Esophagus muscularis mucosa (tissue), 4 donors: ENCODE measurements around the gene MNDA. TPM values are rescaled to one million over a fixed set of nuclear protein-coding genes. Genes with fewer than 3 reads are reported as not detected.
"Not testable (repeated sequence)": the region's sequence is repeated elsewhere in the genome, so short reads cannot be mapped to it uniquely, and the experiment has no call there.

Experiments
- DNase-seq: peaks from one replicate; pipeline ENCODE4 v3.0.0-alpha.2; 2017; ENCODE audit errors: extremely low spot score
- H3K27ac ChIP-seq, 4 donors: fragments of 200-600 bp; sonication (generic); replicated peaks in 1 of 4; 1 replicate in 3 of 4; 2 replicates in 1 of 4; pipeline ENCODE4 v1.5.1; 2016 to 2019; ENCODE audit warnings: mild to moderate bottlenecking in 1 of 4
- H3K27me3 ChIP-seq, 4 donors: fragments of 200-600 bp; sonication (generic); one replicate each; pipeline versions ENCODE4 v1.5.1 to v1.6.0; 2016 to 2019
- H3K36me3 ChIP-seq, 4 donors: fragments of 200-600 bp; sonication (generic); one replicate each; pipeline ENCODE4 v1.5.1; 2016 to 2019
- H3K4me1 ChIP-seq, 4 donors: fragments of 200-600 bp; sonication (generic); one replicate each; pipeline ENCODE4 v1.5.1; 2016 to 2019
- H3K4me3 ChIP-seq, 4 donors: fragments of 200-600 bp; sonication (generic); 1 replicate in 2 of 4; 2 replicates in 2 of 4; pipeline ENCODE4 v1.5.1; 2016 to 2019; ENCODE audit warnings: mild to moderate bottlenecking in 4 of 4, moderate library complexity in 1 of 4
- H3K9me3 ChIP-seq, 4 donors: fragments of 200-600 bp; sonication (generic); 1 replicate in 3 of 4; 2 replicates in 1 of 4; pipeline ENCODE4 v1.5.1; 2016 to 2019
- CTCF ChIP-seq, 3 experiments: fragments of 200-600 bp in 2 of 3; fragments of 450-650 bp in 1 of 3; sonication (generic) in 2 of 3; IDR thresholded peaks; one replicate each; pipeline ENCODE4 v1.5.1; 2017 to 2019; ENCODE audit warnings: antibody characterized with exemption in 3 of 3, mild to moderate bottlenecking in 2 of 3, moderate library complexity in 1 of 3
- EP300 ChIP-seq: sonication (generic); formaldehyde crosslinking; IDR thresholded peaks from one replicate; pipeline ENCODE4 v1.6.1; 2017; ENCODE audit warnings: antibody characterized with exemption
- POLR2A ChIP-seq: fragments of 450-650 bp; IDR thresholded peaks from one replicate; pipeline ENCODE4 v1.6.1; 2017; ENCODE audit warnings: antibody characterized with exemption, moderate library complexity, mild to moderate bottlenecking, low read depth
- POLR2AphosphoS5 ChIP-seq, 2 donors: sonication (generic); formaldehyde crosslinking; IDR thresholded peaks; one replicate each; pipeline ENCODE4 v1.6.1; 2017; ENCODE audit warnings: antibody characterized with exemption in 2 of 2
- WGBS: methylation state at CpG from one replicate; pipeline ENCODE4 v1.1.5; 2018; 5-methylcytosine and 5-hydroxymethylcytosine counted together
- intact Hi-C: fragments of 100-400 bp; cut with DNase I; formaldehyde crosslinking; loops from one replicate; pipeline ENCODE4 v1.15.1; 2023
- small RNA-seq, 3 donors: library from RNA; depleted of rRNA; stranded (forward); fragments of <200 nt; gene quantifications; one replicate each; pipeline ENCODE3, GENCODE V24; 2016
- total RNA-seq, 4 donors: library from RNA; depleted of rRNA; stranded (reverse); fragments of >200 nt; gene quantifications; one replicate each; pipeline versions ENCODE4 v1.1.0 to v1.2.1, GENCODE V29; 2016

MNDA gene
- total RNA-seq, 4 donors from 2014 or later = 2.1 to 19.7 (median 3.2) TPM

- Histone ChIP-seq H3K4me1 (no peaks in the 10 kb centered on the region), H3K4me3 (no peak overlapping the region), H3K9me3 (peaks cover 0 to 3% (median under 1%) of the 10 kb centered on the region in 4 donors), H3K27me3 (no peaks in the 10 kb centered on the region), H3K27ac (no peak overlapping the region), H3K36me3 (no peaks in the 10 kb centered on the region)
- no peak for TF ChIP-seq EP300
- TF ChIP-seq POLR2A = no peak
- no peak for TF ChIP-seq CTCF (IDR thresholded peaks at IDR 0.05)
- TF ChIP-seq POLR2AphosphoS5 (IDR thresholded peaks at IDR 0.05) = no peak
- intact Hi-C loops = no loop called here
- DNase-seq = no peak
- 80% methylated on average over 3 of the region's 6 CpGs for WGBS
These were observed 33.4 kb downstream of the MNDA start for GRCh38 chr1:158864595-158864994.

- intact Hi-C loops, H3K9me3 ChIP-seq: not testable (repeated sequence)
These were observed 39.3 kb downstream of the MNDA start for GRCh38 chr1:158870438-158870837.

GRCh38 chr1:158873141-158873540 is 42.0 kb downstream of the MNDA start:
- Histone ChIP-seq H3K36me3 (no peaks in the 10 kb centered on the region), H3K9me3 (no peaks in the 10 kb centered on the region), H3K4me1 (no peaks in the 10 kb centered on the region), H3K4me3 (no peak overlapping the region), H3K27ac (no peak overlapping the region), H3K27me3 (peaks cover 0 to 7% (median 0%) of the 10 kb centered on the region in 4 donors)
- TF ChIP-seq POLR2AphosphoS5 (IDR thresholded peaks at IDR 0.05) (no peak), EP300 (no peak), CTCF (IDR thresholded peaks at IDR 0.05) (no peak), POLR2A (no peak)
- intact Hi-C loops = no loop called here
- DNase-seq = no peak
- WGBS = 77% methylated on average over 2 of the region's 2 CpGs

More at GRCh38 chr1:158870438-158870837, 39.3 kb downstream of the MNDA start:
- not testable (repeated sequence) for H3K27ac ChIP-seq, H3K4me1 ChIP-seq, H3K36me3 ChIP-seq, H3K4me3 ChIP-seq, DNase-seq, H3K27me3 ChIP-seq
- 93% methylated on average over 5 of the region's 5 CpGs for WGBS

- no peaks in the 10 kb centered on the region for H3K4me1 ChIP-seq
- no peak for DNase-seq
- no peak overlapping the region for H3K27ac ChIP-seq
- H3K27me3 ChIP-seq = no peaks in the 10 kb centered on the region
- no peak overlapping the region for H3K4me3 ChIP-seq
- no peaks in the 10 kb centered on the region for H3K36me3 ChIP-seq
- peaks cover 0 to 5% (median 3%) of the 10 kb centered on the region in 4 donors for H3K9me3 ChIP-seq
- TF ChIP-seq EP300 (no peak), POLR2AphosphoS5 (IDR thresholded peaks at IDR 0.05) (no peak), CTCF (IDR thresholded peaks at IDR 0.05) (no peak), POLR2A (no peak)
- intact Hi-C loops = no loop called here
These were observed 62.5 kb downstream of the MNDA start for GRCh38 chr1:158893654-158894053.

- Histone ChIP-seq H3K4me3 (no peak overlapping the region), H3K36me3 (no peaks in the 10 kb centered on the region), H3K27me3 (no peaks in the 10 kb centered on the region), H3K9me3 (peaks cover 0 to 5% (median 2%) of the 10 kb centered on the region in 4 donors), H3K4me1 (no peaks in the 10 kb centered on the region), H3K27ac (no peak overlapping the region)
- no peak for TF ChIP-seq EP300
- TF ChIP-seq CTCF (IDR thresholded peaks at IDR 0.05) = no peak
- no peak for TF ChIP-seq POLR2A
- intact Hi-C loops = no loop called here
- no peak for DNase-seq
- 84% methylated on average over 2 of the region's 2 CpGs for WGBS
These were observed 67.6 kb downstream of the MNDA start for GRCh38 chr1:158898722-158899121.

Small RNA genes lying within 50 kb of the gene (small RNA-seq; reads per million reads assigned to genes)
- 0 reads per million in 3 donors for gene OR2AQ1P

Other genes with a start within 250 kb of the MNDA start
- gene OR10Z1, start 226.1 kb upstream of the MNDA start, total RNA-seq = not detected
- gene SPTA1, start 144.6 kb upstream of the MNDA start, total RNA-seq = 1 to 10 TPM in 1 of 4 donors, under 1 TPM in 2, not detected in 1; 0.06 to 2.5 (median 0.33) TPM
- not detected for gene OR6K2, start 130.7 kb upstream of the MNDA start, total RNA-seq
- gene OR6K3, start 110.6 kb upstream of the MNDA start, total RNA-seq = not detected
- gene OR6K6, start 76.6 kb upstream of the MNDA start, total RNA-seq = not detected
- gene OR6N1, start 59.2 kb upstream of the MNDA start, total RNA-seq = not detected
- not detected for gene OR6N2, start 50.1 kb upstream of the MNDA start, total RNA-seq
- gene PYHIN1, start 100.2 kb downstream of the MNDA start, total RNA-seq = 1 to 10 TPM in 2 of 4 donors, not detected in 2; 1.2 to 1.3 TPM
- gene IFI16, start 178.6 kb downstream of the MNDA start, total RNA-seq = 100 to 1,000 TPM in 1 of 4 donors, 10 to 100 TPM in 3; 25.7 to 101 (median 35.3) TPM
- gene AIM2, start 245.4 kb downstream of the MNDA start, total RNA-seq = under 1 TPM in 2 of 4 donors, not detected in 2; 0.32 to 0.50 TPM